ENCODE results near the gene TRIP12. TPM values are rescaled to one million over a fixed set of nuclear protein-coding genes. Genes with fewer than 3 reads are reported as not detected.

Gene TRIP12
- total and polyA plus RNA-seq, 2 of the 13 experiments (the other 11 are each of a cell fraction or from before 2014, with no cell fraction given): 72.1 to 153 TPM

DNA sequence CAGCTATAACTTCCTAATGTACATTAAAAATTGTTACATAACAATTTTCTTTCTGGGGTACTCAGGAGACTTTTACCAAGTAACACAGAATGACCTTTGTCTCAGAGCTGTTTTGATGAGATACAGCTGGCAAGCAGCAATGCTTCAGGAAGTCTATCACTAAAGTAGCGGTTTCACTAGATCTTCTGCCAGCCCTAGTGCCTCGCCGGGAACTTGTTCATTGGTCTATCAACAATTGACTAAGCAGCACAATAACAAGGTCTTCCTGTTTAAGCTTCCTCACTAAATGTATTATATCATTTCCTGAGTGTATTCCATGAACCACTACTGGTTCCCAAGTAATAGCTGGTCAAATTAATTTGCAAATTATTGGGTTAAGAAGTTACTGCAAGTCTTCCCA, 69.2 kb downstream of the TRIP12 start:
- in situ Hi-C loops (cut with HindIII; ENCODE audit: extremely low pct_ligation_motif_present, low pct_unique_long_range_greater_than_20kb): no loop called here
- no peaks in the 10 kb centered on the region for H3K9me3 ChIP-seq (ENCODE audit: low read length)
- no peak overlapping the region for H3K4me3 ChIP-seq (replicated peaks in 1 of 3; ENCODE audit: insufficient read depth in 1 of 3, low read depth in 2 of 3, low read length in 3 of 3)
- CTCF ChIA-PET (ENCODE audit: low intra/inter-chr PET ratio, low total read pairs): no interaction called here
- no peak overlapping the region for H3K9ac ChIP-seq (ENCODE audit: insufficient read depth, low read depth, low read length)
- H3K79me2 ChIP-seq (ENCODE audit: insufficient read depth, low read length): peaks cover 16% of the 10 kb centered on the region
- no peaks in the 10 kb centered on the region for H3K4me1 ChIP-seq (ENCODE audit: insufficient read depth, low read length)
- no peaks in the 10 kb centered on the region for H3K27me3 ChIP-seq (ENCODE audit: control insufficient read depth in 1 of 2, insufficient read depth in 2 of 2, low read length in 2 of 2)
- POLR2A ChIA-PET: no interaction called here
- no peak overlapping the region for H2AFZ ChIP-seq (ENCODE audit: low read length)
- no peak for DNase-seq (ENCODE audit: low spot score)
- TF ChIP-seq, protein P1, sequence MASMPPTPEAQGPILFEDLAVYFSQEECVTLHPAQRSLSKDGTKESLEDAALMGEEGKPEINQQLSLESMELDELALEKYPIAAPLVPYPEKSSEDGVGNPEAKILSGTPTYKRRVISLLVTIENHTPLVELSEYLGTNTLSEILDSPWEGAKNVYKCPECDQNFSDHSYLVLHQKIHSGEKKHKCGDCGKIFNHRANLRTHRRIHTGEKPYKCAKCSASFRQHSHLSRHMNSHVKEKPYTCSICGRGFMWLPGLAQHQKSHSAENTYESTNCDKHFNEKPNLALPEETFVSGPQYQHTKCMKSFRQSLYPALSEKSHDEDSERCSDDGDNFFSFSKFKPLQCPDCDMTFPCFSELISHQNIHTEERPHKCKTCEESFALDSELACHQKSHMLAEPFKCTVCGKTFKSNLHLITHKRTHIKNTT (CRISPR knock-in tag; IDR thresholded peaks at IDR 0.05): no peak
- peaks cover 11 to 57% of the 10 kb centered on the region in 2 experiments for H3K36me3 ChIP-seq (replicated peaks in 1 of 2; ENCODE audit: control insufficient read depth in 1 of 2, insufficient read depth in 2 of 2, low read length in 2 of 2)
- no peaks in the 10 kb centered on the region for H4K20me1 ChIP-seq (ENCODE audit: insufficient read depth, low read length)
- BruUV-seq (replicated peaks): no TSS peak
- WGBS (ENCODE audit: low lambda C conversion rate): 97% methylated on average over 3 of the region's 3 CpGs
- no peak overlapping the region for H3K27ac ChIP-seq (ENCODE audit: extremely low read length, insufficient read depth, low read length)
- no peak for ATAC-seq
- FAIRE-seq: no peak
- H3K4me2 ChIP-seq (ENCODE audit: low read depth, low read length): no peak overlapping the region
- intact Hi-C loops (cut with micrococcal nuclease; ENCODE audit: unreplicated experiment): no loop called here

DNA sequence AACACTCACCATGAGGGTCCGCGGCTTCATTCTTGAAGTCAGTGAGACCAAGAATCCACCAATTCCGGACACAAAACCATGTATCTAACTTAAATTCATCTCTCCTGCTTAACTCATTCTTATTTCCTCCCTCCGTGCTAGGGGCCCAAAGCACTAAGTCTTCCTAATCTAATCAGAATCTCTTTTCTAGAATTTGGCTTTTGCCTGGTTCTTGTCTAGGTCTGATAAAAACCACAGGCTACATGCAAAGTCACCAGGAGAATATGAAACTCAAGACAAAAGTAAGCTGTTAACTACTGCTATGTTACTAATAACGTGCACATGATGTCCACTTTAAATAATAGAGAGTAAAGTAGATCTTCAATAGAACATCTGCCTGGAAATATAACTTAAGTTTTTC, 69.9 kb downstream of the TRIP12 start:
- H3K4me1 ChIP-seq (ENCODE audit: insufficient read depth, low read length): no peaks in the 10 kb centered on the region
- POLR2A ChIA-PET: no interaction called here
- BruUV-seq (replicated peaks): no TSS peak
- H3K79me2 ChIP-seq (ENCODE audit: insufficient read depth, low read length): peaks cover 20% of the 10 kb centered on the region
- DNase-seq (ENCODE audit: low spot score) (no peak), ATAC-seq (no peak), FAIRE-seq (no peak)
- in situ Hi-C loops (cut with HindIII; ENCODE audit: extremely low pct_ligation_motif_present, low pct_unique_long_range_greater_than_20kb): no loop called here
- CTCF ChIA-PET (ENCODE audit: low intra/inter-chr PET ratio, low total read pairs): no interaction called here
- H3K27me3 ChIP-seq (ENCODE audit: control insufficient read depth in 1 of 2, insufficient read depth in 2 of 2, low read length in 2 of 2): no peaks in the 10 kb centered on the region
- no peak overlapping the region for H2AFZ ChIP-seq (ENCODE audit: low read length)
- H3K9ac ChIP-seq (ENCODE audit: insufficient read depth, low read depth, low read length): no peak overlapping the region
- no peak overlapping the region for H3K27ac ChIP-seq (ENCODE audit: extremely low read length, insufficient read depth, low read length)
- no peak overlapping the region for H3K4me2 ChIP-seq (ENCODE audit: low read depth, low read length)
- peaks cover 8 to 57% of the 10 kb centered on the region in 2 experiments for H3K36me3 ChIP-seq (replicated peaks in 1 of 2; ENCODE audit: control insufficient read depth in 1 of 2, insufficient read depth in 2 of 2, low read length in 2 of 2)
- 99% methylated on average over 5 of the region's 5 CpGs for WGBS (ENCODE audit: low lambda C conversion rate)
- H3K9me3 ChIP-seq (ENCODE audit: low read length): no peaks in the 10 kb centered on the region
- H3K4me3 ChIP-seq (replicated peaks in 1 of 3; ENCODE audit: insufficient read depth in 1 of 3, low read depth in 2 of 3, low read length in 3 of 3): no peak overlapping the region
- no peaks in the 10 kb centered on the region for H4K20me1 ChIP-seq (ENCODE audit: insufficient read depth, low read length)
- intact Hi-C loops (cut with micrococcal nuclease; ENCODE audit: unreplicated experiment): no loop called here
- TF ChIP-seq RELA (CRISPR knock-in tag; IDR thresholded peaks at IDR 0.05) (no peak), ZNF460 (CRISPR knock-in tag; IDR thresholded peaks at IDR 0.05; ENCODE audit: borderline replicate concordance) (no peak), CBFB (CRISPR knock-in tag; IDR thresholded peaks at IDR 0.05) (no peak), ZNF766 (CRISPR knock-in tag; IDR thresholded peaks at IDR 0.05; ENCODE audit: borderline replicate concordance) (no peak)
- TF ChIP-seq, protein P2, sequence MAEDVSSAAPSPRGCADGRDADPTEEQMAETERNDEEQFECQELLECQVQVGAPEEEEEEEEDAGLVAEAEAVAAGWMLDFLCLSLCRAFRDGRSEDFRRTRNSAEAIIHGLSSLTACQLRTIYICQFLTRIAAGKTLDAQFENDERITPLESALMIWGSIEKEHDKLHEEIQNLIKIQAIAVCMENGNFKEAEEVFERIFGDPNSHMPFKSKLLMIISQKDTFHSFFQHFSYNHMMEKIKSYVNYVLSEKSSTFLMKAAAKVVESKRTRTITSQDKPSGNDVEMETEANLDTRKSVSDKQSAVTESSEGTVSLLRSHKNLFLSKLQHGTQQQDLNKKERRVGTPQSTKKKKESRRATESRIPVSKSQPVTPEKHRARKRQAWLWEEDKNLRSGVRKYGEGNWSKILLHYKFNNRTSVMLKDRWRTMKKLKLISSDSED (CRISPR knock-in tag; IDR thresholded peaks at IDR 0.05): no peak
- TF ChIP-seq, protein P3, sequence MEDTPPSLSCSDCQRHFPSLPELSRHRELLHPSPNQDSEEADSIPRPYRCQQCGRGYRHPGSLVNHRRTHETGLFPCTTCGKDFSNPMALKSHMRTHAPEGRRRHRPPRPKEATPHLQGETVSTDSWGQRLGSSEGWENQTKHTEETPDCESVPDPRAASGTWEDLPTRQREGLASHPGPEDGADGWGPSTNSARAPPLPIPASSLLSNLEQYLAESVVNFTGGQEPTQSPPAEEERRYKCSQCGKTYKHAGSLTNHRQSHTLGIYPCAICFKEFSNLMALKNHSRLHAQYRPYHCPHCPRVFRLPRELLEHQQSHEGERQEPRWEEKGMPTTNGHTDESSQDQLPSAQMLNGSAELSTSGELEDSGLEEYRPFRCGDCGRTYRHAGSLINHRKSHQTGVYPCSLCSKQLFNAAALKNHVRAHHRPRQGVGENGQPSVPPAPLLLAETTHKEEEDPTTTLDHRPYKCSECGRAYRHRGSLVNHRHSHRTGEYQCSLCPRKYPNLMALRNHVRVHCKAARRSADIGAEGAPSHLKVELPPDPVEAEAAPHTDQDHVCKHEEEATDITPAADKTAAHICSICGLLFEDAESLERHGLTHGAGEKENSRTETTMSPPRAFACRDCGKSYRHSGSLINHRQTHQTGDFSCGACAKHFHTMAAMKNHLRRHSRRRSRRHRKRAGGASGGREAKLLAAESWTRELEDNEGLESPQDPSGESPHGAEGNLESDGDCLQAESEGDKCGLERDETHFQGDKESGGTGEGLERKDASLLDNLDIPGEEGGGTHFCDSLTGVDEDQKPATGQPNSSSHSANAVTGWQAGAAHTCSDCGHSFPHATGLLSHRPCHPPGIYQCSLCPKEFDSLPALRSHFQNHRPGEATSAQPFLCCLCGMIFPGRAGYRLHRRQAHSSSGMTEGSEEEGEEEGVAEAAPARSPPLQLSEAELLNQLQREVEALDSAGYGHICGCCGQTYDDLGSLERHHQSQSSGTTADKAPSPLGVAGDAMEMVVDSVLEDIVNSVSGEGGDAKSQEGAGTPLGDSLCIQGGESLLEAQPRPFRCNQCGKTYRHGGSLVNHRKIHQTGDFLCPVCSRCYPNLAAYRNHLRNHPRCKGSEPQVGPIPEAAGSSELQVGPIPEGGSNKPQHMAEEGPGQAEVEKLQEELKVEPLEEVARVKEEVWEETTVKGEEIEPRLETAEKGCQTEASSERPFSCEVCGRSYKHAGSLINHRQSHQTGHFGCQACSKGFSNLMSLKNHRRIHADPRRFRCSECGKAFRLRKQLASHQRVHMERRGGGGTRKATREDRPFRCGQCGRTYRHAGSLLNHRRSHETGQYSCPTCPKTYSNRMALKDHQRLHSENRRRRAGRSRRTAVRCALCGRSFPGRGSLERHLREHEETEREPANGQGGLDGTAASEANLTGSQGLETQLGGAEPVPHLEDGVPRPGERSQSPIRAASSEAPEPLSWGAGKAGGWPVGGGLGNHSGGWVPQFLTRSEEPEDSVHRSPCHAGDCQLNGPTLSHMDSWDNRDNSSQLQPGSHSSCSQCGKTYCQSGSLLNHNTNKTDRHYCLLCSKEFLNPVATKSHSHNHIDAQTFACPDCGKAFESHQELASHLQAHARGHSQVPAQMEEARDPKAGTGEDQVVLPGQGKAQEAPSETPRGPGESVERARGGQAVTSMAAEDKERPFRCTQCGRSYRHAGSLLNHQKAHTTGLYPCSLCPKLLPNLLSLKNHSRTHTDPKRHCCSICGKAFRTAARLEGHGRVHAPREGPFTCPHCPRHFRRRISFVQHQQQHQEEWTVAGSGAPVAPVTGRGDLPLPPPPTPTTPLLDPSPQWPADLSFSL (CRISPR knock-in tag; IDR thresholded peaks at IDR 0.05): no peak
- TF ChIP-seq, protein P4, sequence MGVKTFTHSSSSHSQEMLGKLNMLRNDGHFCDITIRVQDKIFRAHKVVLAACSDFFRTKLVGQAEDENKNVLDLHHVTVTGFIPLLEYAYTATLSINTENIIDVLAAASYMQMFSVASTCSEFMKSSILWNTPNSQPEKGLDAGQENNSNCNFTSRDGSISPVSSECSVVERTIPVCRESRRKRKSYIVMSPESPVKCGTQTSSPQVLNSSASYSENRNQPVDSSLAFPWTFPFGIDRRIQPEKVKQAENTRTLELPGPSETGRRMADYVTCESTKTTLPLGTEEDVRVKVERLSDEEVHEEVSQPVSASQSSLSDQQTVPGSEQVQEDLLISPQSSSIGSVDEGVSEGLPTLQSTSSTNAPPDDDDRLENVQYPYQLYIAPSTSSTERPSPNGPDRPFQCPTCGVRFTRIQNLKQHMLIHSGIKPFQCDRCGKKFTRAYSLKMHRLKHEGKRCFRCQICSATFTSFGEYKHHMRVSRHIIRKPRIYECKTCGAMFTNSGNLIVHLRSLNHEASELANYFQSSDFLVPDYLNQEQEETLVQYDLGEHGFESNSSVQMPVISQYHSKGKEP (CRISPR knock-in tag; IDR thresholded peaks at IDR 0.05): no peak
